ENCODE measurements around the gene SNORC.
"Not testable (repeated sequence)": the region's sequence is repeated elsewhere in the genome, so short reads cannot be mapped to it uniquely, and the experiment has no call there.

SNORC gene

DNA sequence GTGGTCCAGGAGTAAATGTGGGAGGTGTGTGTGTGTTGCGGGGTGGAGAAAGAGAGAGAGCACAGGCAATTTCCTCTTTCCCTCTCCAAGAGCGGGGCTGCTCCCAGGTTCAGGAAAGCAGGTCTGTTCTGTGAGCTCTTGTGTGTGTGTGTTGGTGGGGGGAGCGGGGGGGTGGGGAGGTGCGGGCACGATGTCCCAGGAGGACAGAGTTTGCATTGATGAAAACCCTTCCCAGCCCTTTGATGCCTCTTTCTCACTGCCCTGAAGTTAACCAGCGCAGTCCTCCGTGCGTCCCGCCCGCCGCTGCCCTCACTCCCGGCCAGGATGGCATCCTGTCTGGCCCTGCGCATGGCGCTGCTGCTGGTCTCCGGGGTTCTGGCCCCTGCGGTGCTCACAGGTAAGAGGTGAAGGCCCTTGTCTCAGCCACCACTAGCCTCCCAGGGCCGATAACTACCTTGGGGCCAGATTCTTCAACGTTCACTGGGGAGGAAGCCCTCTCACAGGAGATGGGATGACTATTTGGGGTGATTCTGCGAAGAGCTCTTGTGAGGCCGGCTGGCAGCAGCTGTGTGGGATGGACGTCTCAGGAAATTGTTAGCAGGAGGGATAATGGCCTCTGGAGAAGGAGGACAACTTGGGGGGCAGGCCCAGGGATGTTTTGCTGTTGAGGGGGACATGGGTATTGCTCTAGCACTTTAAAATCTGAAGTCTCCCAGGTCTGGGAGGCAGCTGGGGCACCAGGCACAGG lies at the start of gene SNORC:
Gene SNORC, plus strand, starts transcription at position 247 of the 748 bp plus-strand sequence. Its CDS starts 78 bp downstream, at position 325.
- DNase-seq = no peak

DNA sequence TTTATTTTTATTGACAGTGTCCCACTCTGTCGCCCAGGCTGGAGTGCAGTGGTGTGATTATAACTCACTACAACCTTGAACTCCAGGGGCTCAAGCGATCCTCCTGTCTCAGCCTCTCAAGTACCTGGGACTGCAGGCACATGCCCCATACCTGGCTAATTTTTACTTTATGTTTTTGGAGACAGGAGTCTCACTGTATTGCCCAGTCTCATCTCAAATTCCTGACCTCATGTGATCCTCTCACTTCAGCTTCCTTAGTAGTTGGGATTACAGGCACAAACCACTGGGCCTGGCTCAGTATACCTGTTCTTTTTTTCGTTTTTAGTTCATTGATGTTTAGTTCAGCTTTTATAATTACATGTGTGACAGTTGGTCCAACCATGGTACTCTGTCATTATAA lies 40.1 kb upstream of the SNORC start:
- DNase-seq = no peak

DNA sequence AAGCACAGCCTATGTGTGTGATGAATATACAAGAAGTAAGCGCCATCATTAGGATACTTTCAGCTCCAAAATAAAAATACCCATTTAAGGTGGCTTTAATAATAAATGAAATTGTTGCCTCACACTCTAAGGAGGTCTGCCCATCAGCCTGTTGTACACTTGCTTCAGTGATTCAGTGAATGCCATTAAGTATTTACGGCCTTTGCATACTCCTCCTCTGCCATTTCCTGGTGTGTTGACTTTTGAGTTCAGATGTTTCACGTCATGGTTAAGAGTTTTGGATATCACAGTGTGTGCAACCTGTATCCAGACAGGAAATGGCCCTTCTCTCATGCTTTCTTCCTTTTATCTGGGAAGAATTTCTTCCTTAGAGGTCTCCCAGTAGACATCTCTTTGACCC lies 38.6 kb upstream of the SNORC start:
- DNase-seq = no peak

DNA sequence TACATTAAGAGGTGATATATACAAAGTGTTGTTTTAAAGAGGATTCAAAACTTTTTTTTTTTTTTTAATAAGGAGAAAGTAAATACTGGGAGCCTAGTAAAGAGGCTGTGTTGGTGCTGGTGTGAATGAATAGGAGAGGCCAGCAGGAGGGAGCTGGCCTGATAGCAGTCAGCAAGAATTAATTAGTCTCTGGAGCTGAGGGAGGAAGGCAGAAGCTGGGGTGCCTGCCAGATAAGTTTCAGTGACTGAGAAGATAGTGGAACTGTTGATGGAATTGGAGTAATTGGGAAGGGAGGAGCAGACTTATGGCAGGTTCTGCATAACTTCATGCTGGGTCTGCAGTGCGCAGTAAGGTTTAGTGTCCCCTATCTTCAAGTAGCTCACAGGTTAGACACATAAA lies 36.2 kb upstream of the SNORC start:
- DNase-seq = no peak

DNA sequence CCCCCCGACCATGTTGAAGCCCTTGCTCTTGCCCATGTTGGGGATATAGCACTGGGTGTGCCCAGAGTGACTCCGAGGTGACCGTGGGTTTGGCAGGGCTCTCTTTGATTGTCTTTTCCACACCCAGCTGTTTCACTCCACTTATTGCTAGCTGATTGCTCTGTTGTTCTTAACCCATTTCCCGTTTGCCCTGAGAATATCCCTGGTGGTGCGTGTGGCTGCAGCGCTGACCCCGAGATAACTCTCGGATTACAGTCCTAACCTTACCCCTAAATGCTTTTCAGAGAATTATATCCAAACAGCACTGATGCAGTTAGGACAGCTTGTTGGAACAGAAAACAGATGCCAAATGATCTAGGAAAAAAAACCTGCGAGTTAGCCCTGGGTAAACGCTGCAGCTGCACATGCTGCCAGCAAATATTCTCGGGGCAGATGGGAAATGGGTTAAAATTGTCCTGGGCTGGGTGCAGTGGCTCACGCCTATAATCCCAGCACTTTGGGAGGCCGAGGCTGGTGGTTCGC lies 34.3 kb upstream of the SNORC start:
- DNase-seq = no peak

DNA sequence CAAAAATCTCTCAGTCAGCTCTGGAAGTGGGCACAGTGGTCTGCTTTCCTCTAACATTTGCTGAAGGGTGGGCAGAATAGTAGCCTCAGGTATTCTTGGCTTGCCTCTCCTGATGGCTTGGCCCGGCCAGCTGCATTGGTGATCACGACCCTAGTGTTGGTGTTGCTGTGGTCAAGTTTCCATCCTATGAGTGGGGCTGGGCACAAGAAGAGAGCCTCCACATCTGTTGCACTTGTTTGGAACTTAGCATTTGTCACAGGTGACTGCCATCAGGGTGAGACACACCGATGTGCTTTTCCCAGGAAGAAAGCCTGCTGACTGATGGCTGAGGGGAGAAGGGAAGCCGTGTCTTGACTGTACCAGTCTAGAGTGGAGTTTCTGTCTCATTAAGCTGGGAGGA lies 33.1 kb upstream of the SNORC start:
- no peak for DNase-seq

DNA sequence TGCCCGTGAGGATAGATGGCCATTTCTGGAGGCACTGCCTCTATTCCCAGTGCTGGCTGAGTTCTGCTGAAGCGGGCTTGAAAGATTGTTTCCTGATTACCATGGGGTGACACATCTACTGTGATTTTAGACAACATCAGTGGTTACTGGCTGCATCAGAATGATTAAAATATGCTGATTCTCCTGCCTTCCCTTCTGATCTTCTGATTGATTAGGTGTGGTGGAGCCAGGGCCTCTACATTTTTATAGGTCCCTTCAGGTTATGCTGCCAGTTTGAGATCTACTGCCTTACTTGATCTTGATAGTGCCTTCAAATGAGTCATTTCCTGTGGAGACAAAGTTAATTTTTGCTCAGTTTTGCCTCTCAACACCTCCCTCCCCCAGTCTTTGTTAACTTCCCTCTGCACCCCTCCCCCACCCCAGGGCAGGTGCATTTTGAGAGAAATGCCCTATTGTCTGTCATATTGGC lies 31.6 kb upstream of the SNORC start:
- DNase-seq = no peak

DNA sequence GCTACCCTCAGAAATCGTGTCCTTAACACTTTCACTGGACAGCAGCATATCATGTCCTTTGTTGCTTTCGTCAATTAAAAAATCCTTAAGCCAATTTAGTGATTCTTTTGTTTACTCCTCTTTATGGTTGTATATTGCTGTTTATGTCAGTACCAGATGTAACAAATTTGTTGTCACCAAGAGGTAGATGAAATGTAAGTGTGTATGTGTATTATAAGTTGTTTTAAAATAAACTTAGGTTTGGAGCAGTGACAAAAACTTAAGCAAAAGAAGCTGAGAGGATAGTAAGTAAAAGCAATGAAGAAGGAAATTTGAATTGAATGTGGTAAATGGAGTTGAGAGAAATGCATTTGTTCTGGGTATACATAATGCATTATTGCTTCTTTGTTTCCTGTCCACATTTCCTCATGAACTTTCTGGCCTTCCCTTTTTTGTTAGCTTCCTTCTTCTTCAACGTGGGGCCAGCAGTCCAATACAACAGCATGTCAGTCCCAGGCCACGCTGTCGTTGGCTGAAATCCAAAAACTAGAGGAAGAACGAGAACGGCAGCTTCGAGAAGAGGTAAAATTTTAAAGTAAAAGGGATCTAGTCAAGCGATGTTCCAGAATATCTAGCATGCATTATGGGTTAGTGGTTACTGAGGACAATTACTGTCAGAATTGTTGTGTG lies 30.5 kb upstream of the SNORC start:
- no peak for DNase-seq

DNA sequence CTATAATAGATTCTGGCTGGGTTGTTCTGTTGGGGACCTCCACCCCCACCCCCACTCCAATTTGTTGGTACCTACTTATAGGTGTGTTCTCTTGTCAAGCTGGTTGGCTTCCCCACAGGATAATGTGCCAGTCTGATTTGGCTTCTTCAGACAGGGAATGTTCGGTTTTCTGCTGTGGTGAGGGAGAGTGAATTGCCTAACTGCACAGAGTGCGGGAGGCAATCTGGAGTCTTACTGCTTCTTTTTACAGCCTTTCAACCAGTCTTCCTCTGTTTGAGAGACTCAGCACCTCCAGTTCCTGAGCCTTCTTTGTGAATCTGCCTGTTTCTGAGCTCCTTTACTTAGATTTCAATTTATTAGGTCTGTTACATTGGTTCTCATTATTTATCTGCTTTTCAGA lies 27.4 kb upstream of the SNORC start:
- no peak for DNase-seq

DNA sequence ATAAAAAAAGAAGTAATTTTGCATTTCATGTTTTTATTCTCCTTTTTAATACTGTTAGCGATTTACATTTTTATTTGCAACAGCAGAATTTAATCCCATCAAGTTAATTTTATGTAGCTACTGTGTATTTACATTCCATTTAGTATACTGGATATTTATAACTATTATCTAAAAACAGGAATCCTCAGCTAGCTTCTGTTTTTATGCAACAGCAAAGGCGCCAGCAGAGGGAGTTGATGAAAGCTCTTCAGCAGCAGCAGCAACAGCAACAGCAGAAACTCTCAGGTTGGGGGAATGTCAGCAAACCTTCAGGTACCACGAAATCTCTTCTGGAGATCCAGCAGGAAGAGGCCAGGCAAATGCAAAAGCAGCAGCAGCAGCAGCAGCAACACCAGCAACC lies 26.2 kb upstream of the SNORC start:
- no peak for DNase-seq

DNA sequence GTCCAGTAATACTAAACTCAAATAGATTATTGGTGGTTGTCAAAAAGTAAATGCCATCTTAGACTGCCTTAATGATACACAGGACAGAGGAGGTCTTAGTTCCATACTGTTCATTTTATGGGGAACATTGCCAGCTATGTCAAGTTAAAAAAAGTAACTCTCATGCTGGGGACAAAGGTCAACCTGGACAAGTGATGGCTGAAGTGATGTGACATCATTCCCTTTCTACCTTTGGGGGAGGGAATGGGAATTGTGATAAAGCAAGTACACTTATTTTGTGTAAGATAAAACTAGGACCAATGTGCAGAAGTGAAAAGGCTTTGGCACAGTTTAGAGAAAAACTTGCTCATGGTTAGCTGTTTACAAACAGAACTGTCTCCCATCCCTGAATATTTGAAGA lies 24.0 kb upstream of the SNORC start:
- no peak for DNase-seq

DNA sequence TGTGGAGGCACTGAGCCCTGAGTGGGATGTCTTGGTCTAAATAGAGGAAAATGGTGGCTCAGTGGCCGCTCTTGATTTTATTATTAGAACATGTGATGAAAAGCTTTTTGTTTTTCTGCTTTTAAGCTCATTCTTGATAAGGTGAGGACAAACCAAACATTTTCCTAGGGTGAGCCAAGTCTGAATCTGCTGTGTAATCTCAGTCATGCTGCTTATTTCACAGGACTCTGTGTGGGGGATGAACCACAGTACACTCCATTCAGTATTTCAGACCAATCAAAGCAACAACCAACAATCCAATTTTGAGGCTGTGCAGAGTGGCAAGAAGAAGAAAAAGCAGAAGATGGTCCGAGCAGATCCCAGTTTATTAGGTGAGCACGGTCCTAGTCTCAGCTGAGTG lies 20.0 kb upstream of the SNORC start:
- DNase-seq = no peak

DNA sequence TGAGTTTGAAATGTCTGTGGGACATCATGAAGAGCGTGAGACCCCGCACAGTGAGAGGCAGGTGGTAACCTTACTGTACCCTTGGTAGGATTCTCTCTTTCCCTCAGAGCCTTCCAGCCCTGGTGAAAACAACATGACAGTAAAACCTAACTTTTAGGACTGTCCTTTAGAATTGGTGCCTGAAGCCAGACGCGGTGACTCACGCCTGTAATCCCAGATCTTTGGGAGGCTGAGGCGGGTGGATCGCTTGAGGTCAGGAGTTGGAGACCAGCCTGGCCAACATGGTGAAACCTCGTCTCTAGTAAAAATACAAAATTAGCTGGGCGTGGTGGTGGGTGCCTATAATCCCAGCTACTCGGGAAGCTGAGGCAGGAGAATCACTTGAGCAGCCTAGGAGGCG lies 18.0 kb upstream of the SNORC start:
- not testable (repeated sequence) for DNase-seq

- no peak for DNase-seq
Observed at GRCh38 chr2:232852676-232853075, 17.4 kb upstream of the SNORC start.

GRCh38 chr2:232854082-232854481 lies 16.0 kb upstream of the SNORC start:
- DNase-seq = no peak

DNA sequence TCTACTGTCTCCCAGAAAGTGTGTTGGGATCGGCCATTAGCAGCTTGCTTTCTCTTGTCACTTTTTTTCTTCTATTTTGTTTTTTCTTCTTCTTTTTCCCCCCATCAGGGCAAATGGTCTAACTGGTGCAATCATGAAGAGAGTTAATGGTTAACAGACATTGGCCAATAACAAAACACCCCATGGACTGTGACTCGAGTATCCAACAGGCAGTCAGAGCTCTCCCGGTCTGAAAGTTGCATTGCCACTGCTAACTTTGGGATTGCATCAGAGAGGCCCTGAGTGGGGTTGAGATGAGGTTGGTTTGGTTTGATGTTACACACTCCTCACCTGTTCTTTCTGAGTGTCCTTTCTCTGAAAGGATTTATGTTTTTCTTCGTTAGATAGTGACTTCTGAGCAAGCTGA lies 12.9 kb upstream of the SNORC start:
- DNase-seq = no peak

GRCh38 chr2:232859385-232859916 lies 10.6 kb upstream of the SNORC start:
- DNase-seq = no peak

DNA sequence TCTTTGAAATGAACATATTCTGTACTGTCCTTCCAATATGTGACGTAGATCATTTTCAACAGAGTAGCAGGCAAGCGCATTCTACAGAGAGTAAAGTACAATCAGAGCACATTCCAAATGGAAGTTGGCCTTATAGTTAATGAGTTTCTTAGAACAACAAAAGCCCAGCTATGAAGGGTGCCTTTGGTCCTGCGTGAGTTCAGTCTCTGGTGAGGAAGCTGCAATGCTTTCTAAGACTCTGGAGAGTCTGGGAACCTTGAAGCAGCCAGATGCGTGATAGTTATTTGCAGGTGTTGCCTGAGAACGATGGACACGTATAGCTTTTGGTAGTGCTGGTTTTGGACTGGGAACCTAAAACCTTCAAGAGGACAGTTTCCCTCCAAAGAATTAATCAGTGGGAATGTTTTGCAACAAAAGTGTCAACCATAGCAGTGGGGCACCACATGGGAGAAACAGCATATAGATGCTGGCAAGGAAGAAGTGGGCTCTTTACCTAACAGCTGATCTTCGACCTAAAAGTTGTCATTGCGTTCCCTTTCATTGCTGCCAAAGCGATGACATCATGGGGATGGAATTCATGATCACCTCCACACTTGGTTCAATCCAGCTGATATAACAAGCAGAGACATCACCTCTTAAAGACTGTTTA lies 9.3 kb upstream of the SNORC start:
- no peak for DNase-seq

GRCh38 chr2:232861353-232861752 lies 8.7 kb upstream of the SNORC start:
- no peak for DNase-seq

- DNase-seq = no peak
Observed at GRCh38 chr2:232863996-232864395, 6.1 kb upstream of the SNORC start.

GRCh38 chr2:232865165-232865564 lies 4.9 kb upstream of the SNORC start:
- no peak for DNase-seq

- no peak for DNase-seq
Observed at GRCh38 chr2:232866104-232866503, 4.0 kb upstream of the SNORC start.
